Activated T-helper 9 cell treated with anti-CD3 and anti-CD28 coated beads, Interleukin-2, amount 50 U/mL, for 16 hours (primary cell): ENCODE measurements around the gene TEX22.
"Not testable (repeated sequence)": the region's sequence is repeated elsewhere in the genome, so short reads cannot be mapped to it uniquely, and the experiment has no call there.

Experiments
- DNase-seq: peaks from one replicate; pipeline ENCODE4 v3.0.0-alpha.2; 2020; ENCODE audit warnings: low read depth

The TEX22 gene, protein sequence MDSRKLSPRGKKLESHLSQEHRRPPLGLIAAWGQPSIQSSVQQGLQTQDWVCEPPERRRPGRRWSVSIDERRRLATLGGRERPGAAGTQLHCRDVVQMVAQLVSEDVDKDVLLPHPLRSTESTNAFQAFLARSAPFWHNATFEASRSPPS

DNA sequence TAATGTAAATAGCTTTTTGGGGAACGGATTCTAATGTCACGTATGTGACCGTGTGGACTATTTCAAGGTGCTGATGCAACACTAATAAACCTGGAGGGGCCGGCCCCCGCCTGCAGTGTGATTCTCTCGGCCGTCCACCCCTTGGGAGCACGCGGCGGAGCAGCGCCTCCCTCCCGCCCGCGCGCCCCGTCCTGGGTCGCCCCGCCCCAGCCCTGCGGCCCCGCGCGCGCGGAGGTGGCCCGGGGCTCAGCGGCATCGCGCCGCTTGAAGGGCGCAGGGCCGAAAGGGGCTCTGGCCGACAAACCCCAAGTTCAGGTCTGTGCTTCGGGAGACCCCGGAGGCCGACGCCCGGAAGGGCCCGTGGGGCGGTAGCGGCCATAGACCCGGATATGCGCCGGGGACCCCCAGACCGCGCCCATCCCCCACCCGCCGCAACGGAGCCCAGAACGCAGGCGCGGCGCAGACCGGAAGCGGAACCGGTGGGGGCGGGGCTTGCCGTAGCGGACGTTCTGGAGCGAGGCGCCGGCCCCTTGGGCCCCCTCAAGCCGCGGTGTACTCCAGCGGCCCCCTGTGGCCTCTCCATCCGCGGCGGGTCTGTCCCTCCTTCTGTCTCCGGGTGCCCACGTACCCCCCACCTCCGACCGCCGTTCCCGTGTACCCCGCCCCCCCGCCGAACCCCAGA lies at the start of gene TEX22:
Gene TEX22 (plus strand): TSS at position 495 of the 682 bp plus-strand sequence. CDS start 803 bp downstream, outside the sequence.
- DNase-seq: peak; percentile 87

DNA sequence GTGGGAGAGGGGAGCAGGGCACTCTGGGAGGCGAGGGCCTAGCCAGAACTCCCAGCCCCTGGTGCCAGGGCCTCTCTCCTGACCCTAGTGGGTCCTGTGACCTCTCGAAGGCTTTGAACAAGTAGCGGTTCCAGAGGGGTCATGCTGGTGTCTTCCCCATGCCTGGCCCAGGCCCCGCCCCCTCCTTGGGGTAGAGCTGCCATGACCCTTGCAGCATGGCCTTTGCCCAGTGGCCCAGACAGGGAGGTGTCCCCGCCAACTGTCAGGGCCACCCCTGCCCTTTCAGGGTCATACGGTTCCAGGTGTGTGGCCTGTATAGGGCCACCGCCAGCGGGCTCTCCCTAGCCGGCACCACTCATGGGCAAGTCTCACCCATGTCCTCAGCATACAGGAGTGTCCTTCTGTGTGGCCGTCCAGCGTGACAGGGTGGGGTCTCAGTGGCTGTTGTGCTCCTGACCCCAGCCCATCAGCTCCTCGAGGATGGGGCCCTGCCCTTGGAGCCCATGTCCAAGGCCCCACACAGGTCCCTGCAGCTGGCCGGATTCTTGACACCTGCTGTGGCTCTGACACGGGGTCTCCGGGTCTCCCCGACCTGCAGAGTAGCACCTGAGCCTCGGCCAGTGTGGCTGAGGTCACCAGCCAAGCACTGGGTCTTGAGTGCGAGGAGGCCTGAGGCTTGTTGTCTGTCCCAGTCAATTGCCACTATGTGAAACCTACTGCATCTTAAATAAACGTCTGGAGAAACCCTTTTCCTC lies 49.2 kb upstream of the TEX22 start:
- no peak for DNase-seq

DNA sequence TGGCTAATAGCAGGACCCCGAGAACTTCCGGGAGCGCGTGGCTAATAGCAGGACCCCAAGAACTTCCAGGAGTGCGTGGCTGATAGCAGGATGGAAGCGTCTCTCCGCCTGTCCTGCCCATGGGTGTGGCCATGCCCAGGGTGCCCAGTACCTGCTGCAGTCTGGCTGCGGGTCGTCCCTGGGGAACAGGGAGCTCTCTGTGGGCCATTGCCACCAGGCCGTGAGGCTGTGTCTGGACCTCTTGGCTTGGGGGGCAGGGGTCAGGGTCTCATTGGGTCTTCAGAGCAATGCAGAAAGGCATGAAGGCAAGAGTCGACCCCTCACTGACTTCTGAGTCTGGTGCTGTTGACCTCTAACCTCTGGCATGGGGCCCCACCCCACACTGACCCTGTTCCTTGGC lies 48.3 kb upstream of the TEX22 start:
- DNase-seq: no peak

DNA sequence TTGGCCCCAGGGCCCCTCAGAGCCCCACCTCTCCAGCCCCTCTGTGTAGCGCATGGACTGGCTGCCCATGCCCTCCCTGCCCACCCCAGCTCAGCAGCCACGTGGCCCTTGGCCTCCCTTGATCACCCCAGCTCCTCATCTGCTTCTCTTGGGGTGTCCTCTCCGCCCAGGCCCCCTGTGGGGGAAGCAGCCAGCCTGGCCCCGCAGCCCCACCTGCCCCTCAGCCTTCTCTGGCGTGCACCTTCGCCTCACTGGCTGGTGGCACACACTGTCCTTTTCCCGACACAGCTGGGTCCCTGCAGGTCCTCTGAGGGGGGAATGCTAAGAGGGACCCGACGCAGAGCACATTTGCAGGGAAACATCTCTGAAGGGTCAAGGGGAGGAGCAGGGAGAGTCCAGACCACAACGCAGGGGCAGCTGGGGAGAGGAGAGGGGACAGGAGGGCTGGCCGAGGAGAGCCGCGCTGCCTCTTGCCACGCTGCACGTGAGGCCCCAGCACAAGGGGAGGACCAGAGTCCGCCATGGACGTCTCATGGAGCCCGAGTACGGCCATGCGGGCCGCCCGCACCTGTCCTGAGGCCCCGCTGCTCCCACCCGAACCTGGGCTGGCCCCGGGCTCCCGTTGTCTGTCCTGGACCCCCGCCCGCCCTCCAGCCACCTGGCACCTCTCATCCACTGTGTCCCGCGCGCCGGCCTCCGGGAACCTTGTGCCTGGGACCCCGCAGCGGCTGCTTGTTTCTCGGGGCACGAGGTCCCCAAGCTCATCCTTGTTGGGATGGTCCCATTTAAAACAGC lies 47.7 kb upstream of the TEX22 start:
- no peak for DNase-seq

DNA sequence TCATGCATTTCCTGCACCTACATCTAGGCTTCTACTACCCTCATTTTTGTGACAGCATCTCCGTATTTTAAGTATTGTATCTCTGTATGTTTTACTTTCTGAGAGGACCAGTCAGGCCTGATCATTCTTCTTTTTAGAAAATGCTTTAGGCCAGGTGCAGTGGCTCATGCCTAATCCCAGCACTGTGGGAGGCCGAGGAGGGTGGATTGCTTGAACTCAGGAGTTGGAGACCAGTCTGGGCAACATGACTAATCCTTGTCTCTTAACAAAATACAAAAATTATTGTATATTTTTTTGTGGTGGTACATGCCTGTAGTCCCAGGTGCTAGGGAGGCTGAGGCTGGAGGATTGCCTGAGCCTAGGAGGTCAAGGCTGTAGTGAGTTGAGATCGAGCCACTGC lies 46.9 kb upstream of the TEX22 start:
- DNase-seq: no peak

DNA sequence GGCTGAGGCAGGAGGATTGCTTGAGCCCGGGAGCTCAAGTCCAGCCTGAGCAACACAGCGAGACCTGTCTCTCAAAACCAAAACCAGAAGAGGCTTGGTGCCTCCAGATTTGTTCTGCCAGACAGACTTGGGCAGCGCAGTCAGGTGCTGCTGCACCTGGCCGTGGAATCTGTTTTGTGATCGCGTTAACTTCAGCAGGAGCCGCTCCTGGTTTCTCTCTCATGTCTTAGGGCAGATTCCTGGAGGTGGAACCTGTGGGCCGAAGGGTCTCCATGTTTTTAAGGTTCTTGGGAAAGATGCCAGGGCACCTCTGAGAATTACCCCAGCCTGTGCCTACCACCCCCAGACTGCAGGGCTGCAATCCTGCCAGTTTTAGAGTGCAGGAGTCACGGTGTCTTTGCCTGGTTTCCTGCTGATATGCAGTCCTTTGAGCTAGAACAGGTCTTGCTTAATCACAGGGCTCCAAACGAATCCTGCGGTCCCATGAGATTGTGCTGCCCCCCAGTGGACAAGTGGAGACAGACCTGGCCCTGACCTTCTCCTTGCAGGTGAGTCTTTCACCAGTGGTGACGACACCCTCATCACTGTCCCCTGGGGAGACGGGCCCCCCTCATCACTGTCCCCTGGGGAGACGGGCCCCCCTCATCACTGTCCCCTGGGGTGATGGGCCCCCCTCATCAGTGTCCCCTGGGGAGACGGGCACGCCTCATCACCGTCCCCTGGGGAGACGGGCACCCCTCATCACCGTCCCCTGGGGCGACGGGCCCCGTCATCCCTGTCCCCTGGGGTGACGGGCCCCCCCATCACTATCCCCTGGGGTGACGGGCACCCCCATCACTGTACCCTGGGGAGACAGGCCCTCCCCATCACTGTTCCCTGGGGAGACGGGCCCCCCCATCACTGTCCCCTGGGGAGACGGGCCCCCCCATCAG lies 46.2 kb upstream of the TEX22 start:
- DNase-seq: peak; percentile 79

DNA sequence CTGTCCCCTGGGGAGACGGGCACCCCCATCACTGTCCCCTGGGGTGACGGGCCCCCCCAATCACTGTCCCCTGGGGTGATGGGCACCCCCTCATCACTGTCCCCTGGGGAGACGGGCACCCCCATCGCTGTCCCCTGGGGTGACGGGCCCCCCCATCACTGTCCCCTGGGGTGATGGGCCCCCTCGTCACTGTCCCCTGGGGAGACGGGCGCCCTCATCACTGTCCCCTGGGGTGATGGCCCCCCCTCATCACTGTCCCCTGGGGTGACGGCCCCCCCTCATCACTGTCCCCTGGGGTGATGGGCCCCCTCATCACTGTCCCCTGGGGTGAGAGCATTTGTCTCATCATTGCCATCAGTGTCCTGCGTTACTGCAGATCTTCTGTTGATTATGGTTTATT lies 45.2 kb upstream of the TEX22 start:
- no peak for DNase-seq

DNA sequence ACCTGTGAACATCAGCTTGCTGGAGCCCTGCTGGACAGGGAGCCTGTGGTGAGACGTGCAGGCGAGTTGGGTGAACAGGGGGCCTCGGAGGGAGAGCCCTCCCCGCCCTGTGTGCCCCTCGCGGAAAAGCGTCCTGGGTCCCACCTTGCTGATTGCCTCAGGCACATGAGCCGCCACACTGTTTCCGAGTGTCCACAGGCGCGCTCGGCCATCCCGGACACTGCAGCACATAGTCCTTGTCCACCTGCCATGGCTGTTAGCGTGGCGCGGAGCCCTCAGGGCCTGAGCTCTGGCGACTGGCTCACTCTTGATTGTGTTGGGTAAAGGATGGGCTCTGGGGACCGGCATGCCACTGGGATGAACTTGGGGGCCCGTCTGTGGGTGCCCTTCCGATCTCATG lies 43.8 kb upstream of the TEX22 start:
- no peak for DNase-seq

DNA sequence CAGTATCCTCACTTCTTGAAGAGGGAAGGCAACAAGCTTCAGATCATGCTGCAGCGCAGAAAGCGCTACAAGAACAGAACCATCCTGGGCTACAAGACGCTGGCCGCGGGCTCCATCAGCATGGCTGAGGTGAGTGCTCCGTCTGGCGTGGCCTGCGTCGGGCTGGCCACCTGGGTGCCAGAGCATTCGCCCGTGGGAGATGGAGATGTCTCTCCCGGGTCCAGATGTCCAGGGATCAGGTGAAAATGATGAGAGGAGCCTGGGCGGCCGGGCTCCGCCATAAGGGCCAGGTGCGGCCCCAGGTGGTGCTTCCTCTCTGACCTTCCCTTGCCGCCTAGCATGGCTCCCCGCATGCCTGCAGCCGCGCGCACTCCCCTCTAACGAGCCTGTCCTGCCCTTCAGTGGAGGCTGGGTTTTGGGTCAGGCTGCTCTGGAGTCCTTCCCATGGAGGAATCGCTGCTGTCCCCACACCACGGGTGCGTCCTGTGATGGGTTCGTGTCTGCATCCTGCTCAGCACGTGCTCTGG lies 43.2 kb upstream of the TEX22 start:
- no peak for DNase-seq

DNA sequence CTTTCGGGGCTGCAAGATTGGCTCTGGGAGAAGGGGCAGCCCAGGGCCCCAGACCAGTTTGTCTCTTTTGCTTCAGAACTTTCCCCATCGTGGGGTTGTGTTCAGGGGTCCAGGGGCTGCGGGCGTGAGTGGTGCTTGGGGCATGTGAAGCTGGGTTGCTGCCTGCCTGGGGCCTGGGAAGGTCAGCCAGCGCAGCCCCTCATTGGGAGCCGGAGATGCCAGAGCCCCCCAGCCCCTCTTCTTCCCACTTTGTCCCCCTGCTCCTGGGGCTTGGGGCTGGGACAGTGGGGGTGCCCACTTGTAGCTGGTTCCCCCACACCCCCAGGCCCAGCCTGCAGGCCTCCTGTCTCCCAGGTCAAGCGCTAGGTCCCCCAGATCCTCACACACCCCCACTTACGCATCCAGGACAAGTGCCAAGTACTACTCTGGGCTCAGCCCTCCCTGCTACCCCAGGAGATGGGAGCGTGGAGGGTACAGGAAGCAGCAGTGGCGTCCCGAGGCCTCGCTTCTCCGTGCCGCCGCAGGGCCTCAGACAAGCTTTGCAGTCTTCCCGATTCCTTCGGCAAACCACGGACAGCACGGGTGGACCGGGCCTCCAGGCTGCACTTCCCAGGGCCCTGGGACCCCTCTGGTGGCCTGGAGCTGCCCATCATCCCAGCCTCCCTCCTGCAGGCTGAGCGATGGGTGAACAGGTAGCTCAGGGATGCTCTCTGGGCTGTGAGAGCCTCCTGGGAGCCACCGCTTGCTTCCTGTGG lies 42.3 kb upstream of the TEX22 start:
- DNase-seq: no peak

DNA sequence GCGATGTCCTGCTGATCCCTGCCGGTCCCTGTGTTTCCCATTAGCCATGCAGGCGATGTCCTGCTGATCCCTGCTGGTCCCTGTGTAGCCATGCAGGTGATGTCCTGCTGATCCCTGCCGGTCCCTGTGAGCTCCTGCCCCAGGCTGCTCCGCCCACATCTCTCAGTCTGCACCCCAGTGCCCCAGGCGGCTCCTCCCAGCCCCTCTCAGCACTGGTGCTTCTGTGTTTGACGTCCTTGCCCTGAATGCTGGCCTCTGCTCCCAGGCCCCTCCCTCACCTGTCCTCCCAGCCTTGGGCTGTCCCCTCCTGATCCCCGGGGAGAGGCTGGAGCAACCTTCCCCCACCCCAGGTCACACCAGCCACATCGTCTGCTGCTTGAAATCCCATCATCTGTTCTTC lies 41.4 kb upstream of the TEX22 start:
- no peak for DNase-seq

DNA sequence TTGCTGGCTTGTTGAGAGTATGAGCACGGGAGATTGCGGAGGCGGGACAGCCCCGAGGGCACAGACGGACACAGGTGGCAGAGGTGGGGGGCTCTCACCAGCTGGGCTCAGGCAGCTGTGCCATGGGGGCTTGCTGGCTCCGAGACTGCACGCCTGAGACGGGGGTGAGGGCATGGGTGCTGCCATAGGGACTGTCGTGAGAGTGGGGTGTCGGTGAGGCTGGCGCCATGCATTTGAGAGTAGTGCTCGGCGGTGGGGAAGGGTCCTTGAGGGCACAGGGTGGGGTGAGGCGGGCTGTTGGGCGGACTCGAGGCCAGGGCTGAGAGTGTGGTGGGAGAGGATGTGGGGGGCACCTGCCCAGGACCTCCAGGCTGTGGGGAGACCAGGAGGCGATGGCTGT lies 40.7 kb upstream of the TEX22 start:
- no peak for DNase-seq

DNA sequence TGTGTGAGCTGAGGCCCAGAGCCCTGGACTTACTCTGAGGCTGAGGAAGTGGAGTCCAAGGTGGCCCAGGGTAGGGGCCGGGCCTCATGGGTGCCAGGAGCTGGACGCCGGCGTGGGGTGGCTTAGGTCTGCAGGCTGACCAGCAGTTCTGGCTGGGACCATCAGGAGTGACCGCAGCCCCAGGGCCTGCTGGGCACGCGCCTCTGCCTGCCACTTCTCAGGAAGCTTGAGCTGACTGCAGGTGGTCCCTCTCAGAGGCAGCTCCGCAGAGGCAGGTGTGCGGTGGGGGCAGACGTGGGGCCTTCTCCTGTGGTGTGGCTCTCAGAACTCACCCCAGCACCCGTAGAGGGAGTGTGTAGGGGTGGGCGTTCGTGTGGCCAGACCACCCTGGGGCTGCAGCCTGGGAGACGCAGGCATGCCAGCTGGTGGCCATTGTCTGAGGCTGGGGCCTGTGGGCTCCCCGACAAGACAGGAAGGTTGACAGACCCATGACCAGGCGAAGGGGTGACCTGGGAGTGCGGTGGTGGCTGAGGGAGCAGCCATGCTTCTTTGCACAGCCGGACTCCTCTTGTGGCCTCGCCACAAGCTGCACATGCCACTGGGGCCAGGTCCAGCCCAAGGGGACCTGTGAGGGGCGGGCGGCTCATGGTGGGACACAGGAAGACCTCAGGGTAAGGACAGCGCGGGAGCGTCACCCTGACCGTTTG lies 40.0 kb upstream of the TEX22 start:
- DNase-seq: no peak

DNA sequence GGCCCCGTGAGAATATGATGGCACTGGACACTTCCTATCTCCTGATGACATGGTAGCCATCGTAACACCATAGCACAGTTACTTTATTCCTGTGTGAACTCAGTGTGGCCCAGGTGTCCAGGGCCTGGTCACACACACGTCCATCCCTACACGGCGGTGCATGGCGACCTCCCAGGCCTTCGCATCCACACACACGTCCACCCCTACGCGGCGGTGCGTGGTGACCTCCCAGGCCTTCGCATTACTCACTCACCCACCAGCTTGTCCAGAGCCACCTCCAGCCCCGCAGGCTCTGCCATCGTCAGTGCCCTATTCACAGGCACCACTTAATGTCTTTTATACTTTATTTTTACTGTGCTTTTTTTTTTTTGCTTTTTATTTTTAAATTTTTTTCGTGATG lies 39.4 kb upstream of the TEX22 start:
- DNase-seq: no peak

DNA sequence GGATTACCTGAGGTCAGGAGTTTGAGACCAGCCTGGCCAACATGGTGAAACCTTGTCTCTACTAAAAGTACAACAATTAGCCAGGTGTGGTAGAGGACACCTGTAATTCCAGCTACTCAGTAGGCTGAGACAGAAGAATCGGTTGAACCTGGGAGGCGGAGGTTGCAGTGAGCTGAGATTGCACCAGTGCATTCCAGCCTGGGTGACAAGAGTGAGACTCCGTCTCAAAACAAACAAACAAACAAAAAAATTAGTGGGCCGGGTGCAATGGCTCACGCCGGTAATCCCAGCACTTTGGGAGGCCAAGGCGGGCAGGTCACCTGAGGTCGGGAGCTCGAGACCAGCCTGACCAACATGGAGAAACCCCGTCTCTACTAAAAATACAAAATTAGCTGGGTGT lies 36.9 kb upstream of the TEX22 start:
- DNase-seq: not testable (repeated sequence)

DNA sequence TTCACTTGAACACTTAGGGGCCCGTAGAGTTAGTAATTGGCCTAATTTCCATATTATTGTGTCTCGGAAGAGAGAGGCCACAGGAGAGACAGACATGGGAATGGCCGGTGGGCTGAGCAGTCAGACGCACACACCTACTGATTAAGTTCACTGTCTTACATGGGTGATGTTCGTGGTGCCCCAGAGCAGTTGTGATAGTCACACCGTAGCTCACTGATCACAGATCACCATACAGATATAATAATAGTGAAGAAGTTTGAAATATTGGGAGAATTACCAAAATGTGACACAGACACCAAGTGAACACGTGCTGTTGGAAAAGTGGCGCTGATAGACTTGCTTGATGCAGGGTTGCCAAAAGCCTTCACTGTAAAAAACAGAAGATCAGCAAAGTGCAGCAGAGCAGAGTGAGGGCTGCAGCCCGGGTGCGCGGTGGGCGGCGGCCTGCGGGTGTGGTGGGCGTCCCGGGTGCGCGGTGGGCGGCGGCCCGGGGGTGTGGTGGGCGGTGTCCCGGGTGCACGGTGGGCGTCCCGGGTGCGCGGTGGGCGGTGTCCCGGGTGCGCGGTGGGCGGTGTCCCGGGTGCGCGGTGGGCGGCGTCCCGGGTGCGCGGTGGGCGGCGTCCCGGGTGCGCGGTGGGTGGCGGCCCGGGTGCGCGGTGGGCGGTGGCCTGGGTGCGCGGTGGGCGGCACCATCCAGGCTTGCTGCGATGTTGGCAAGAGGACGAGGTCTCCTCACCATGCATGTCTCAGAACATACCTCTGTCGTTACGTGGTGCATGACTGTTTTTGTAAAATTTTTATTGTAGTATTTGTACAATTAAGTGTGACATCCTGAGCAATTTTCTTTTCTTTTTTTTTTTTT lies 34.3 kb upstream of the TEX22 start:
- no peak for DNase-seq

DNA sequence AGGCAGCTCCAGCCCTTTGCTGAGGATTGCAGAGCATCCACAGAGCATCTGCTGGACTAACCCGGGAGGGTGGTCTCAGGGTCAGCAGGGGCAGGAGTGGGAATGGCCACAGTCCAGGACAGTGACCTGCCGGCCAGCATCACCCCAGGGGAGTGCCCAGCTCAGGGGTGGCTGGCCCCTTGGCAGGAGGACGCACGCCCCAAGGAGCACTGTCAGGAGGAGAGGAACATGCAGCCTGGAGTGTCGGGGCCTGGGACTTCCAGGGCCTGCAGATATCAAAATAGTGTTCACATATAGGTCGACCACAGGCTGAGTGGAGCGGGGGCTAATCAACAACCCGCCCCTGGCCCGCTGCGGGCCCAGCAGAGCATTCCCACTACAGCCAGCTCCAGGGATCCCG lies 33.2 kb upstream of the TEX22 start:
- no peak for DNase-seq

DNA sequence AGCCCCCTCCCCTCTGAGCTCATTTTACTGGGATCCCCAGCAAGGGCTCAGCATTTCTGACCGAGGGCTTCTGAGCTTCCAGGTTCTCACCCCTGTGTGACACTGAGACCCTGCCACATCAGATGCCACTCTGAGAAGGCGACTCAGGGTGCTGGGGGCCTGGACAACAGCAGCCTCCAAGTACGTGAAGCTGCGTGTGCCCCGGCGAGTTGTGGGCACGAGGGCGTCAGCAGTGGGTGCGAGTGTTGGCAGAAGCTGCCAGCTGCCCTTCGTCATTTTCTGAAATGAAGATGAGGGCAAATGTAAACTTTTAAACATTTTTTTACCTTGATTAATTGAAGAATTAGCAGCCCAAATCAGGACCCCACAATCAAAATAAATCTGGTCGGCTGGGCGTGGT lies 32.7 kb upstream of the TEX22 start:
- DNase-seq: no peak
